ENCODE data around the gene LRFN4.

DNA sequence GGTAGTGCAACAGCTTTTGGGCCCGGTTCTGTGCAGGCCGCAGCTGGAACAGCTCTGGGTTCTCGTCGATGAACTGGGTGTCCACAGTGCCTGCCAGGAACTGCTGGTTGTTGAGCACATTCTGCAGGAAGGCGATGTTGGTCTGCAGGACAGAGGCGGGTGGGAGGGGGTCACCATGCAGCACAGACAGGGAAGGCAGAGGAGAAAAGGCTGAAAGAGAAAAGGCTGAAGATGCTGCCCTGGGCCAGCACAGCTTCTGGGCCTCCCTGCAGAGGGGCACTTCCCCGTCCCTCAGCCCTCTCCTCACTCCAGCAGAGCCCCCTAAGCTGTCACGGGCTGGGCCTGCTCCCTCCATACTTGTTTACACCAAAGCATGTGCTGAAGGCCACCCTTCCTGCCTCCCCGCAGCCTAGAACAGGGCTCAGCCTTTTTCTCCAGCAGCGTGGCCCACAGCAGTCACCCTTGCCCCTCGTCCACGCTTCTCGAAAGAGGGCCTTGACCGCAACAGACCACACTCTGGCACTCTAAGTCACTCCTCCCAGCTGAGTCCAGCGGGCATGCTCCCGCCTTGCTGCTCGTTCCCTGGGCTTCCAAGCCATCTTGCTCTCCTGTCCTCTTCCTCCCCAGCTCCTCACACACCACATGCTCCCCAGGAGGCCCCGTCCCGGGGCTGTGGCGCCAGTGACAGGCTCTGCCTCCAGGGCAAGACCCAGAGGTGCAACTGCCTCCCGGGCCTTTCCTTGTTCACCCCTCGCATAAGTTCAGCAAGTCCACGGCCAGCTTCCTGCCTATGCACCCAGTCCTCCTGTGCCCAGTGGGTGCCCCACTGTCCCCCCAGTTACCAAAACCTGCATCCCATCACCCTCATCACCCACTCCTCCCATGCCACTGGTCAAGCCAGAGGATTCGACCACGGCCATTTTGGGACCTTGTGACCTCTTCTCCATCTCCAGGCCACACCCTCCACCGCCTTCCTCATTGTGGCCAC lies 3.3 kb upstream of the LRFN4 start:
- TF ChIP-seq, protein P1, sequence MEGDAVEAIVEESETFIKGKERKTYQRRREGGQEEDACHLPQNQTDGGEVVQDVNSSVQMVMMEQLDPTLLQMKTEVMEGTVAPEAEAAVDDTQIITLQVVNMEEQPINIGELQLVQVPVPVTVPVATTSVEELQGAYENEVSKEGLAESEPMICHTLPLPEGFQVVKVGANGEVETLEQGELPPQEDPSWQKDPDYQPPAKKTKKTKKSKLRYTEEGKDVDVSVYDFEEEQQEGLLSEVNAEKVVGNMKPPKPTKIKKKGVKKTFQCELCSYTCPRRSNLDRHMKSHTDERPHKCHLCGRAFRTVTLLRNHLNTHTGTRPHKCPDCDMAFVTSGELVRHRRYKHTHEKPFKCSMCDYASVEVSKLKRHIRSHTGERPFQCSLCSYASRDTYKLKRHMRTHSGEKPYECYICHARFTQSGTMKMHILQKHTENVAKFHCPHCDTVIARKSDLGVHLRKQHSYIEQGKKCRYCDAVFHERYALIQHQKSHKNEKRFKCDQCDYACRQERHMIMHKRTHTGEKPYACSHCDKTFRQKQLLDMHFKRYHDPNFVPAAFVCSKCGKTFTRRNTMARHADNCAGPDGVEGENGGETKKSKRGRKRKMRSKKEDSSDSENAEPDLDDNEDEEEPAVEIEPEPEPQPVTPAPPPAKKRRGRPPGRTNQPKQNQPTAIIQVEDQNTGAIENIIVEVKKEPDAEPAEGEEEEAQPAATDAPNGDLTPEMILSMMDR (IDR thresholded peaks at IDR 0.05) = no peak
- no peak for TF ChIP-seq POLR2A (IDR thresholded peaks at IDR 0.05; ENCODE audit: low read depth)
